Measurements from ENCODE around the gene LSM4.

DNA sequence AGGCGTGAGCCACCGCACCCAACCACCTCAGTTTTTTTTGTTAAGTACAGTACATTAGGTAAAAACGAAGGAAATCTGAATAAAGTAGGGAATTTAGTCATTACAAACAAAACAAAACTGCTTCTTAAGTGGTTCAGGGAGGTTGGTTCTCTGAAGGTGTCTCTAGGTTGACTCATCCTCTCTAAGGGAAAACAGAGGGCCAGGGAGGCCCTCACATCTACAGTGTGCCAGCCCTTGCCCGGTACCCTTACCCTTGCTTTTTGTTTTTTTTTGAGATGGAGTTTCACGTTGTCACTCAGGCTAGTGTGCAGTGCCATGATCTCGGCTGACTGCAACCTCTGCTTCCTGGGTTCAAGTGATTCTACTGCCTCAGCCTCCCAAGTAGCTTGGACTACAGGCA is 24.3 kb downstream of the LSM4 start:
- TF ChIP-seq, protein P1, sequence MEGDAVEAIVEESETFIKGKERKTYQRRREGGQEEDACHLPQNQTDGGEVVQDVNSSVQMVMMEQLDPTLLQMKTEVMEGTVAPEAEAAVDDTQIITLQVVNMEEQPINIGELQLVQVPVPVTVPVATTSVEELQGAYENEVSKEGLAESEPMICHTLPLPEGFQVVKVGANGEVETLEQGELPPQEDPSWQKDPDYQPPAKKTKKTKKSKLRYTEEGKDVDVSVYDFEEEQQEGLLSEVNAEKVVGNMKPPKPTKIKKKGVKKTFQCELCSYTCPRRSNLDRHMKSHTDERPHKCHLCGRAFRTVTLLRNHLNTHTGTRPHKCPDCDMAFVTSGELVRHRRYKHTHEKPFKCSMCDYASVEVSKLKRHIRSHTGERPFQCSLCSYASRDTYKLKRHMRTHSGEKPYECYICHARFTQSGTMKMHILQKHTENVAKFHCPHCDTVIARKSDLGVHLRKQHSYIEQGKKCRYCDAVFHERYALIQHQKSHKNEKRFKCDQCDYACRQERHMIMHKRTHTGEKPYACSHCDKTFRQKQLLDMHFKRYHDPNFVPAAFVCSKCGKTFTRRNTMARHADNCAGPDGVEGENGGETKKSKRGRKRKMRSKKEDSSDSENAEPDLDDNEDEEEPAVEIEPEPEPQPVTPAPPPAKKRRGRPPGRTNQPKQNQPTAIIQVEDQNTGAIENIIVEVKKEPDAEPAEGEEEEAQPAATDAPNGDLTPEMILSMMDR (IDR thresholded peaks at IDR 0.05), result no peak
- TF ChIP-seq POLR2A (IDR thresholded peaks at IDR 0.05), result no peak

Measured in right lobe of liver (tissue), 4 donors.